ENCODE data around the gene RASAL2. TPM values are rescaled to one million over a fixed set of nuclear protein-coding genes. Genes with fewer than 3 reads are reported as not detected.

The RASAL2 gene
- total RNA-seq, 1 experiment from 2014 or later = 56.9 TPM

DNA sequence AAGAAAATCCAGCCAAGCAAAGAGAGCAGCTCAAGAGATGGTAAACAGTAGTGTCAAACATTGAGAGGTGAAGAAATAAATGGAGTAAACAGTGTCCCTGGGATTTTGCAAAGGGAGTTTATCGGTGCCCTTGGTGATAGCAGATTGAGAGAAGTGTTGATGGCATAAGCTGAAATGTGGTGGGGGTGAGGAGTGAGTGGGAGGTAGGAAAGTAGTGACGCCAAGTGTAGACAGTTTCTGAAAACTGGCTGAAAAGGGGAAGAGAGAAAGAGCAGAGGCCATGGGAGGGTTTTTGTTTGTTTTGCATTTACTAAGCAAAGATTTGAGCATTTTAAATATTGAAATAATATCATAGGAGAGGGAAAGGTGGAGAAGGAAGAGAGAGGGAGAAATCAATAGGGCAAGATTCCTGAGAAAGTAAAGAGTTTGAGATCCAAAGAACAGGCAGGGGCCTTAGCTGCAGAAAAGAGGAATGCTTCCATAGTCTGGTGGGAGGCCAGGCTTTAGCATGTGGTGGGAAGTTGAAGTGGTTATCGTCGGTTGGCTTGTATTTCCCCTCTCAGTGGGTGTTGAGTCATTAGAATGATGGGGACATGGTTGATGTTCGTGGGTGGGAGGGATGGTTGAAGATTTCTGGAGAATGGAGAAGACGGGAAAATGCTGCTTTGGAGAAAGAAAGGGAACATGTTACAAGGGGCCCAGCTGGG, 26.8 kb upstream of the RASAL2 start:
- H3K36me3 Mint-ChIP-seq (ENCODE audit: insufficient read depth, unreplicated experiment) = no peaks in the 10 kb centered on the region
- CTCF ChIA-PET = interaction anchor here (1.0 to 1.3 kb wide), 3 partner anchors 15 to 35 kb away, joined by 3 to 5 read pairs (median 3); no protein-coding TSS in a partner anchor

DNA sequence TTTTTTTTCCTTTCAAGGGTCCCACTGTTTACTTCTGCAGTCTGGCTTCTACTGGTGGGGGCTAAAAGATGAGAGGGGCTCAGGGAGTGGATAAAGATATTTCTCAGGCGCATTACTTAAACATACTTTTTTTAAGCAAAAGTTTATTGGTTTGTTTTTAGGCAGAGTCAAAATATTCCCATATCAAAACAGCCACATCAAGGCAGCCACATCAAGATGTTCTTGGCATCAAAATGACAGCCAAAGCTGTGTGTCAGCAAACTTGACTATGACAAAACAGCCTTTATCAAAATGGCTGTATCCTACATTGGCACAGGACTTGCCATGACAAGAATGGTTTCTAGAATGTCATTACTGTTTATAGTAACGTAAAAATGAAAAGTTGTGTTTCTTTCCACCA, 22.1 kb upstream of the RASAL2 start:
- CTCF ChIA-PET = interaction anchor here (0.6 to 0.9 kb wide), 3 partner anchors 11 to 999 kb away, joined by 3 to 4 read pairs (median 4); no protein-coding TSS in a partner anchor
- H3K27me3 Mint-ChIP-seq (ENCODE audit: insufficient read depth, unreplicated experiment) = no peaks in the 10 kb centered on the region
- H3K9me3 Mint-ChIP-seq (ENCODE audit: unreplicated experiment) = no peaks in the 10 kb centered on the region
- H3K36me3 Mint-ChIP-seq (ENCODE audit: insufficient read depth, unreplicated experiment) = no peaks in the 10 kb centered on the region
- H3K27ac Mint-ChIP-seq (ENCODE audit: low read depth, unreplicated experiment) = no peak overlapping the region
- intact Hi-C loops (cut with micrococcal nuclease) = no loop called here
- no peak overlapping the region for H3K4me3 Mint-ChIP-seq (ENCODE audit: unreplicated experiment)
- POLR2A ChIA-PET = interaction anchor here (0.6 to 1.7 kb wide), 4 partner anchors 10 to 882 kb away, joined by 3 to 7 read pairs (median 3); no protein-coding TSS in a partner anchor
- BruUV-seq (replicated peaks) = no TSS peak
- no peak for DNase-seq (ENCODE audit: unreplicated experiment)
- H3K4me1 Mint-ChIP-seq (ENCODE audit: insufficient read depth, unreplicated experiment) = no peaks in the 10 kb centered on the region
- TF ChIP-seq, protein P1, sequence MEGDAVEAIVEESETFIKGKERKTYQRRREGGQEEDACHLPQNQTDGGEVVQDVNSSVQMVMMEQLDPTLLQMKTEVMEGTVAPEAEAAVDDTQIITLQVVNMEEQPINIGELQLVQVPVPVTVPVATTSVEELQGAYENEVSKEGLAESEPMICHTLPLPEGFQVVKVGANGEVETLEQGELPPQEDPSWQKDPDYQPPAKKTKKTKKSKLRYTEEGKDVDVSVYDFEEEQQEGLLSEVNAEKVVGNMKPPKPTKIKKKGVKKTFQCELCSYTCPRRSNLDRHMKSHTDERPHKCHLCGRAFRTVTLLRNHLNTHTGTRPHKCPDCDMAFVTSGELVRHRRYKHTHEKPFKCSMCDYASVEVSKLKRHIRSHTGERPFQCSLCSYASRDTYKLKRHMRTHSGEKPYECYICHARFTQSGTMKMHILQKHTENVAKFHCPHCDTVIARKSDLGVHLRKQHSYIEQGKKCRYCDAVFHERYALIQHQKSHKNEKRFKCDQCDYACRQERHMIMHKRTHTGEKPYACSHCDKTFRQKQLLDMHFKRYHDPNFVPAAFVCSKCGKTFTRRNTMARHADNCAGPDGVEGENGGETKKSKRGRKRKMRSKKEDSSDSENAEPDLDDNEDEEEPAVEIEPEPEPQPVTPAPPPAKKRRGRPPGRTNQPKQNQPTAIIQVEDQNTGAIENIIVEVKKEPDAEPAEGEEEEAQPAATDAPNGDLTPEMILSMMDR (IDR thresholded peaks at IDR 0.05; ENCODE audit: unreplicated experiment) = no peak

More for the DNA sequence above, 26.8 kb upstream of the RASAL2 start:
- H3K27ac Mint-ChIP-seq (ENCODE audit: low read depth, unreplicated experiment) = no peak overlapping the region
- BruUV-seq (replicated peaks) = no TSS peak
- H3K4me3 Mint-ChIP-seq (ENCODE audit: unreplicated experiment) = no peak overlapping the region
- DNase-seq (ENCODE audit: unreplicated experiment) = no peak
- TF ChIP-seq, protein P1 (IDR thresholded peaks at IDR 0.05; ENCODE audit: unreplicated experiment) = no peak
- H3K27me3 Mint-ChIP-seq (ENCODE audit: insufficient read depth, unreplicated experiment) = no peaks in the 10 kb centered on the region
- no peaks in the 10 kb centered on the region for H3K9me3 Mint-ChIP-seq (ENCODE audit: unreplicated experiment)
- intact Hi-C loops (cut with micrococcal nuclease) = no loop called here
- H3K4me1 Mint-ChIP-seq (ENCODE audit: insufficient read depth, unreplicated experiment) = no peaks in the 10 kb centered on the region
- POLR2A ChIA-PET = interaction anchor here (0.8 to 1.2 kb wide), 2 partner anchors 8 to 21 kb away, joined by 3 read pairs; no protein-coding TSS in a partner anchor

DNA sequence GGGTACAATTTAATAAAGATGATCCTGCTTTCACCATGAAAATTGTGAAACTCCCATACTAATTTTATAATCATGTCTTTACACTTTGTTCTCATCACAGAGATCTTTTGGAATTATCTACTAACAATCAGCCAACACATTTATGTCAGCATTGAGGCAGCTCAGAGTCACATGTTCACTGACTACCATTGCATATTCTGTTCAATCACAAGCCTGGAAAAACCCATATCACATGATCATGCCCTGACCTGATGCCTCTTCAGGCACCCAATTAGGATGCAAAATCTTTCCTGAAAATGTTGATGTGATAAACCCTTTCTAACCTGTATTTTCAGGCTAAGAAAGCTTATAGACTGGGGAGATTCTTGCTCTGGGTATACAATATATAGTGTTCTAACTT, 21.6 kb upstream of the RASAL2 start:
- Mint-ChIP-seq H3K27ac (ENCODE audit: low read depth, unreplicated experiment) (no peak overlapping the region), H3K9me3 (ENCODE audit: unreplicated experiment) (no peaks in the 10 kb centered on the region)

DNA sequence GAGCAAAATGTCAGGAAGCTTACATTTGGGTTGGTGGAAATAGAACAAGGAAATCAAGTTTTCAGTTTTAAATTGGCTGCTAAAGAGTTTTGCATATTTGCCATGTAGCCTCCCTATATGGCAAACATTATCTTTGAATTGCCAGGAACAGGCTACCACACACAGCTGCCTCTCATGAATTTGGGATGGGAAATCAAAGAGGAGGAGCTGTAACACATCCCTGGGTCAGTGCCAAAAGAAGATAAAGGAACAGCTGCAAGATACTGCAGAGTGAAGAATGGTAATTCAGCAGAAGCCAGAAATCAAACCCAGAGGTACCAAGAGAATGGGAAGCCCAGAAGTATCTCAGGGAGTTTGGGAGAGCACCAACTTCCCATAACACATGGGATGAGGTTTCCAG, 18.6 kb upstream of the RASAL2 start:
- no peaks in the 10 kb centered on the region for H3K36me3 Mint-ChIP-seq (ENCODE audit: insufficient read depth, unreplicated experiment)
- ChIA-PET CTCF (interaction anchor here (0.5 to 0.8 kb wide), 4 partner anchors 57 to 856 kb away, joined by 3 to 5 read pairs (median 3); no protein-coding TSS in a partner anchor), POLR2A (interaction anchor here (0.7 kb wide), 1 partner anchor 13 kb away, joined by 3 read pairs; no protein-coding TSS in a partner anchor)
- no peaks in the 10 kb centered on the region for H3K27me3 Mint-ChIP-seq (ENCODE audit: insufficient read depth, unreplicated experiment)
- intact Hi-C loops (cut with micrococcal nuclease) = no loop called here
- BruUV-seq (replicated peaks) = no TSS peak
- H3K27ac Mint-ChIP-seq (ENCODE audit: low read depth, unreplicated experiment) = no peak overlapping the region
- DNase-seq (ENCODE audit: unreplicated experiment) = no peak
- no peak overlapping the region for H3K4me3 Mint-ChIP-seq (ENCODE audit: unreplicated experiment)
- H3K4me1 Mint-ChIP-seq (ENCODE audit: insufficient read depth, unreplicated experiment) = no peaks in the 10 kb centered on the region
- TF ChIP-seq, protein P1 (IDR thresholded peaks at IDR 0.05; ENCODE audit: unreplicated experiment) = no peak
- no peaks in the 10 kb centered on the region for H3K9me3 Mint-ChIP-seq (ENCODE audit: unreplicated experiment)

More for the DNA sequence above, 21.6 kb upstream of the RASAL2 start:
- no TSS peak for BruUV-seq (replicated peaks)
- H3K27me3 Mint-ChIP-seq (ENCODE audit: insufficient read depth, unreplicated experiment) = no peaks in the 10 kb centered on the region
- TF ChIP-seq, protein P1 (IDR thresholded peaks at IDR 0.05; ENCODE audit: unreplicated experiment) = no peak
- DNase-seq (ENCODE audit: unreplicated experiment) = no peak
- ChIA-PET CTCF (interaction anchor here (0.6 to 1.3 kb wide), 3 partner anchors 10 to 999 kb away, joined by 4 read pairs; no protein-coding TSS in a partner anchor), POLR2A (interaction anchor here (0.6 to 1.7 kb wide), 3 partner anchors 11 to 21 kb away, joined by 3 to 7 read pairs (median 3); no protein-coding TSS in a partner anchor)
- no peaks in the 10 kb centered on the region for H3K4me1 Mint-ChIP-seq (ENCODE audit: insufficient read depth, unreplicated experiment)
- intact Hi-C loops (cut with micrococcal nuclease) = no loop called here
- no peak overlapping the region for H3K4me3 Mint-ChIP-seq (ENCODE audit: unreplicated experiment)
- no peaks in the 10 kb centered on the region for H3K36me3 Mint-ChIP-seq (ENCODE audit: insufficient read depth, unreplicated experiment)

Data from MCF 10A (cell line).